RWPE1 (cell line): ENCODE data around the gene ERICH6.

Source experiments
- CTCF ChIA-PET: fragments of 350-600 bp; sonication (Branson Sonifier 250); formaldehyde crosslinking; extraction: SDS; loops from one replicate; lab custom pipeline; 2021; lab: Yijun Ruan, JAX
- POLR2A ChIA-PET: fragments of 400-600 bp; formaldehyde crosslinking; extraction: SDS; loops from one replicate; lab custom pipeline; 2020; ENCODE audit warnings: antibody characterized with exemption; ENCODE audit not compliant: low non-redundant PET; lab: Yijun Ruan, JAX
- DNase-seq: peaks from one replicate; pipeline ENCODE4 v3.0.0; 2012; ENCODE audit warnings: low spot score
- H3K27ac ChIP-seq: fragments of 450-650 bp; 2 replicates; pipeline ENCODE4 v1.5.1; 2017
- CTCF ChIP-seq: fragments of 450-650 bp; conservative IDR thresholded peaks from 2 replicates; pipeline ENCODE4 v1.5.1; 2017; ENCODE audit warnings: low read depth, mild to moderate bottlenecking

The ERICH6 gene

DNA sequence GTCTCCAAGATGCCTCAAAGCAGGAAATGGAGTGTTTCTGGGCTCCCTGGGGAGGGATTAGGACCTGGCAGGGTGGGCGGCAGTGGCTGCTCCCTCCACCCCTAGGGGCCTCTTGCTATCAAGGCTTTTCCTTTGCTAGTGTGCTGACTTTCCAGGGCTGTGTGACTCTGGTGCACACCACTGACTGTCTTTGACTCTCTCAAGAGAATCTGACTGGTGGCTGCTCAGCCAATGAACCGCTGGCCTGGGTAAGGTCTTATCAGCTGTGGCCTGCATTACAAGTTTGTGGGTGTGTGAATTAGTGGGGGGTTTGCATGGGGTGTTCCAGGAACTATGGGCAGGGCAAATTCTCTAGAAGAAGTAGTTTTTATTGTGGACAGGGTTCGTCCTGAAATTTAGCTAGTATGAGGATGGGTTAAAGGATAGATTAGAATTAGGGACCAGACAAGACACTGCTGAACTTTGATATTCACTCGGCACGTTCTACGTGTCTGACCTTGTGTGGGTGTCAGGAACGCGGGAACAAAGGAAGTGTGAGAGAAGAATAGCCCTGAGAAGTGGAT lies 29.7 kb upstream of the ERICH6 start:
- TF ChIP-seq CTCF: no peak
- POLR2A ChIA-PET: no interaction called here
- peak overlapping the region; percentile 42 for H3K27ac ChIP-seq
- DNase-seq: no peak
- CTCF ChIA-PET: interaction anchor here (0.6 kb wide), 1 partner anchor 26 kb away, joined by 3 read pairs; no protein-coding TSS in a partner anchor

- H3K27ac ChIP-seq: no peak overlapping the region
- ChIA-PET CTCF (no interaction called here), POLR2A (no interaction called here)
- no peak for TF ChIP-seq CTCF
- no peak for DNase-seq
Measured at GRCh38 chr3:150729682-150730360, 26.1 kb upstream of the ERICH6 start.

GRCh38 chr3:150727653-150728502 lies 24.2 kb upstream of the ERICH6 start:
- DNase-seq: no peak
- TF ChIP-seq CTCF: no peak
- ChIA-PET POLR2A (no interaction called here), CTCF (interaction anchor here (0.6 kb wide), 1 partner anchor 162 kb away, joined by 3 read pairs; no protein-coding TSS in a partner anchor)
- H3K27ac ChIP-seq: no peak overlapping the region

DNA sequence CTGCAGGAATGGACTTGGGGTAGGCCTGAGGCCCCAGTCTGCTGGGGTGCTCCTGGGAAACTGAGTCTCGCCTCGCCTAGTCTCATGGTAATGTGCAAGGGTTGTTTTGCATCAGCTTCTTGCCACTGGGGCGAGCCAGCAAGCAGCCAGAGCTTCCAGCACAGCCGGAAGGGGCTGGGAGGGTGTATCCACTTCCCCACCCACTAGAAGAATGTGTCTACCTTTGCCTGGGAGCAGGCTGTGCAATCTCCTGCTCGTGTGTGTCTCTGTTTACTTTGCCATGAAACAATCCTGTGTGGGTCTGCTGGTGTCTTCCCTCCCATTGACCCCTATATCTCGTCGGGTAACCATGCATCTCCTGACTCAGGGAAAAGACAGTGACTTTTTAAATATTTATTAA lies 21.8 kb upstream of the ERICH6 start:
- ChIA-PET CTCF (interaction anchor here (0.5 to 0.7 kb wide), 2 partner anchors 136 to 172 kb away, joined by 3 to 4 read pairs; no protein-coding TSS in a partner anchor), POLR2A (no interaction called here)
- DNase-seq: peak; percentile 58

GRCh38 chr3:150723946-150724345 lies 20.2 kb upstream of the ERICH6 start:
- POLR2A ChIA-PET: no interaction called here
- CTCF ChIA-PET: interaction anchor here (0.8 kb wide), 1 partner anchor 141 kb away, joined by 3 read pairs; no protein-coding TSS in a partner anchor
- H3K27ac ChIP-seq: no peak overlapping the region
- TF ChIP-seq CTCF: no peak
- DNase-seq: no peak

More for the DNA sequence above, 21.8 kb upstream of the ERICH6 start:
- TF ChIP-seq CTCF: no peak
- no peak overlapping the region for H3K27ac ChIP-seq

- TF ChIP-seq CTCF: no peak
- H3K27ac ChIP-seq: no peak overlapping the region
- ChIA-PET POLR2A (no interaction called here), CTCF (interaction anchor here (0.6 to 2.3 kb wide), 8 partner anchors 40 to 773 kb away, joined by 3 to 7 read pairs (median 4); partner anchors contain the start of gene SIAH2)
- no peak for DNase-seq
Measured at GRCh38 chr3:150722267-150722666, 18.5 kb upstream of the ERICH6 start.
